Measurements from ENCODE around the gene FUOM. TPM values are rescaled to one million over a fixed set of nuclear protein-coding genes. Genes with fewer than 3 reads are reported as not detected.

FUOM gene
- total and polyA plus RNA-seq, 10 of the 15 experiments (the other 5 are each of a cell fraction or from before 2014, with no cell fraction given): 1.8 to 41.7 (median 25.6) TPM

GRCh38 chr10:133388973-133389818 lies 31.4 kb upstream of the FUOM start (continued):
- TF ChIP-seq POU2F2 (IDR thresholded peaks at IDR 0.05; ENCODE audit: borderline replicate concordance, low read depth, low read length): peak; percentile 76; the same call in 2 of the 3 replicates
- TF ChIP-seq IKZF1 (conservative IDR thresholded peaks at IDR 0.05): peak; percentile 89
- peak; percentile 96 for TF ChIP-seq MEF2A (IDR thresholded peaks at IDR 0.05; ENCODE audit: insufficient read depth, low read depth, low read length)
- TF ChIP-seq GATAD2B (conservative IDR thresholded peaks at IDR 0.05; ENCODE audit: low read depth): peak; percentile 93
- peak; percentile 81 for TF ChIP-seq MLLT1 (IDR thresholded peaks at IDR 0.05)
- TF ChIP-seq FOXM1 (IDR thresholded peaks at IDR 0.05; ENCODE audit: low read depth, low read length): peak; percentile 86
- TF ChIP-seq NFYB (IDR thresholded peaks at IDR 0.05; ENCODE audit: insufficient read depth, low read depth, low read length): peak; percentile 71
- no peak for TF ChIP-seq STAT3 (IDR thresholded peaks at IDR 0.05; ENCODE audit: low read depth, low read length)
- peak; percentile 95 for TF ChIP-seq NBN (IDR thresholded peaks at IDR 0.05)
- TF ChIP-seq EGR1 (IDR thresholded peaks at IDR 0.05; ENCODE audit: borderline replicate concordance in 1 of 2, low read depth in 2 of 2, low read length in 2 of 2): no peak
- TF ChIP-seq POLR2A (IDR thresholded peaks at IDR 0.05; ENCODE audit: low read depth, low read length): peak; percentile 80
- TF ChIP-seq TCF3 (IDR thresholded peaks at IDR 0.05; ENCODE audit: borderline replicate concordance, insufficient read depth, low read depth, low read length): no peak
- TF ChIP-seq SIX5 (IDR thresholded peaks at IDR 0.05; ENCODE audit: low read depth, low read length, severe bottlenecking): no peak
- peak; percentile 68; the same call in 1 of the 2 replicates for TF ChIP-seq CBX5 (IDR thresholded peaks at IDR 0.05; ENCODE audit: low read depth)
- 0 out of 2 replicates have a peak, but pooled peaks have one; percentile 30 for TF ChIP-seq POLR2AphosphoS2 (IDR thresholded peaks at IDR 0.05; ENCODE audit: low read depth, low read length)
- TF ChIP-seq HSF1 (IDR thresholded peaks at IDR 0.05; ENCODE audit: low read depth, low read length): no peak
- no peak for TF ChIP-seq RAD51 (IDR thresholded peaks at IDR 0.05)
- TF ChIP-seq ATF7 (IDR thresholded peaks at IDR 0.05; ENCODE audit: low read depth): peak; percentile 75
- peak; percentile 53; the same call in 1 of the 2 replicates for TF ChIP-seq SMARCA5 (IDR thresholded peaks at IDR 0.05)
- TF ChIP-seq YBX1 (IDR thresholded peaks at IDR 0.05): no peak
- TF ChIP-seq ZNF622 (IDR thresholded peaks at IDR 0.05): no peak
- no peak for TF ChIP-seq SIN3A (IDR thresholded peaks at IDR 0.05; ENCODE audit: low read depth, low read length)
- 0 out of 2 replicates have a peak, but pooled peaks have one; percentile 30 for TF ChIP-seq ZNF217 (IDR thresholded peaks at IDR 0.05)
- TF ChIP-seq RUNX3 (IDR thresholded peaks at IDR 0.05; ENCODE audit: low read length): peak; percentile 82
- TF ChIP-seq RAD21 (IDR thresholded peaks at IDR 0.05; ENCODE audit: insufficient read depth, low read depth, low read length): no peak
- TF ChIP-seq MYC (IDR thresholded peaks at IDR 0.05; ENCODE audit: insufficient read depth, insufficient read length, insufficient replicate concordance, low read length, severe bottlenecking): no peak
- peak; percentile 54; the same call in 1 of the 2 replicates for TF ChIP-seq GABPA (IDR thresholded peaks at IDR 0.05; ENCODE audit: low read depth)
- no peak; the same call in 1 of the 2 replicates for TF ChIP-seq ESRRA (IDR thresholded peaks at IDR 0.05; ENCODE audit: low read length)
